NCI-H2196 (cell line): ENCODE measurements around the gene NDUFB10.
"Not testable (repeated sequence)": the region's sequence is repeated elsewhere in the genome, so short reads cannot be mapped to it uniquely, and the experiment has no call there.

Source experiments
- DNase-seq: peaks from one replicate; lab custom pipeline; 2025; ENCODE audit not compliant: unreplicated experiment; lab: John Stamatoyannopoulos, UW

The NDUFB10 gene

DNA sequence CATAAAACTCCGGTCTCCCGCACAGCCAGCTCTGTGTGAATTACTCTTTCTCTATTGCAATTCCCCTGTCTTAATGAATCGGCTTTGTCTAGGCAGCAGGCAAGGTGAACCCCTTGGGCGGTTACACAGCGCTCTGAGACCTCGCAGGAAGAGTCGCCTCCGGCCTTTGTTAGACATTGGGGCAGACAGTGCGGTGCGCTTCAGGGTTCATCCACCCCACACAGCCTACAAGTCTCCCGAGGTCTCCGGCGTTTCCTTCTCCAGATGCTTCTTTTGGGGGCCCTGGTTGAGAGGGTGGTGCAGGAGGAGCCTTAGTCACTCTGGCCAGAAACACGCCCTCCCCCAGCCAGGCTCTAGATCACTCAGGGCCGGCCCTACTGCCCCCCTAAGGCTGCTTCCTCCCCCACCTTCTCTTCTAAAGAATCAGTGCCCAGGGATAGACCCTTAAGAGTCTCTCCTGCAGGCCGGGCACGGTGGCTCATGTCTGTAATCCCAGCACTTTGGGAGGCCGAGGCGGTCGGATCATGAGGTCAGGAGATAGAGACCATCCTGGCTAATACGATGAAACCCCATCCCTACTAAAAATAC lies 14.6 kb upstream of the NDUFB10 start:
- DNase-seq: no peak

DNA sequence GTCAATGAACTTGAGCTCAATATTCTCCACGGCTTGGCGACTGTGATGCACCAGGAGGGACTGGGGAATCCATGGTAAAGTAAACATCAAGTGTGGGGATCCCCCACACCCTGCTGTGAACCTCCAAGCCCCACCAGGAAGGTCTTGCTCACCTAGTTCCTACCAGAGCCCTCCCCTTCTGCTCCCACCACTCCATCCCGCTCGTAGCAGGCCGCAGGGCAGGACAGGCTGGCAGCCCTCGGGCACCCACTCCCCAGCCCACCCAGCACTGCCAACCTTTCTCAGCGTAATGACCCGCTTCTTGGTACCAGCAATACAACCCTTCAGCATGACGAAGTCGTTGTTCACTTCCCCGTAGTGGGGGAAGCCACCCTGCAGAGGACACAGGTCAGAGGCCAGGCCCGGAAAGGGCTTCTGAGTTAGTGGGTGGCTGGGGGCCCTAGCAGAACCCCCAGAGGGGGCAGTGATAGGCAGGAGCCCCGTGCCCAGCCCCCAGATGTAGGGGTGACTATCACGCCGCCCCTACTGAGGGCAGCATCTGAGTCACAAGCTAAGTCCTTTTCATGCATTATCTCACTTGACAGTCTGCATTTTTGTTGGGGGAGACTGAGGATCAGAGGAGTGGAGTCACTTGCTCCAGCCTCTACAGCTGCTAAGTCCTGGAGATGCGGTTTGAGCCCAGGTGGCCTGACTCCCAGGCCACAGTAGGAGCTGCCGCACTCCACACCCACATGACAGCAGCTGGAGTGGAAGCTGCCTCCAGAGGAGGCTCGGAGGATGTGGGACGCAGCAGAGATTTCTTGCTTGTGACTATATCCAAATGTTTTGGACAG lies 13.6 kb upstream of the NDUFB10 start:
- DNase-seq: no peak

DNA sequence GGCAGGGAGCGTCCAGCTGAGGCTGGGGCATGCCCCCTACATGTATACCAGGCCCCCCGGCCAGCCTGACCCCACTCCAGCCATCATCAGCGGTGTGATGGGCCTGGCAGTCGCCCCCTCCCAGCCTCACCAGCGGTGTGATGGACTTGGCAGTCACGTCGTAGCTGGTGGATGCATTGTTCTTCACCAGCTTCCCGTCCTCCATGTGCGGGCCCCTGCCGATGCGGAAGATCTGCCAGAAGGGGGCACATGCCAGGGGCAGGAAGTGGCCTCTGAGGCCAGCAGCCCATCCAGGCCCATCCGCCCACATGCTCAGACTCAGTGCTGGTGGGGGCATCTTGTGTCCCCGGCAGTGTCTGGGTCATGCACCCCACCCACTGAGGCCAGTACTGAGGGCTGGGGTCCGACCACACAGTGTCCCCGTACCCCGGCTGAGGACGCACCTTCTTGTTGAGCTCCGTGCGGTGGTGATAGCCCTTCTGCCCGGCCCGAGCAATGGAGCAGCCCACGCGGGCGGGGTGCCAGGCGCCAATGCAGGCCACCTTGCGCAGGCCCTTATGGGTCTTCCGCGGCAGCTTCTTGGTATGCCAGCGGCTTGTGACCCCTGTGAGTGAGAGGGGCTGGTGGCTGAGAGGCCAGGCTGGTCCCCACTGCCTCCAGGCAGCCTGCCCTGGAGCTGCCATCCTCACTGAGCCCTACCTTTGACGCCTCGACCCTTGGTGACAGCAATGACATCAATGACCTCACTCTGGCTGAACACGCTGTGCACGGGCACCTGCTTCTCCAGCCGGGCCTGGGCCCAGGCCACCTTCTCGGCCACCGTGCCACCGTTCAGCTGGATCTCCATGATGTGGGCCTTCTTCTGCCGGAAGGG lies 12.6 kb upstream of the NDUFB10 start:
- DNase-seq: no peak

DNA sequence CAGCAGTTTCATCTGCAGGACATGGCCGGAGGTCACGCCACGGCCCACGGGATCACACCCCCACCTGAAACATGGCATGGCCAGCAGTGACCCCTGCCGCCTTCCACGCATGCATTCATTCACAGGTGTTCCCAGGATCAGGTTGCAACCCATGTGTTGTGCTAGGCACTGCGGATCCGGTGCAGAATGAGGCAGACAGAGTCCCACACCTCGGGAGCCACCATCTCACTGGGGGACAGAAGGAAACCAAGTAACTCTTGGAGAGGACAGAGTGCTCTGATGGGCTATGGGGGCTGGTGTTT lies 12.0 kb upstream of the NDUFB10 start:
- DNase-seq: no peak

DNA sequence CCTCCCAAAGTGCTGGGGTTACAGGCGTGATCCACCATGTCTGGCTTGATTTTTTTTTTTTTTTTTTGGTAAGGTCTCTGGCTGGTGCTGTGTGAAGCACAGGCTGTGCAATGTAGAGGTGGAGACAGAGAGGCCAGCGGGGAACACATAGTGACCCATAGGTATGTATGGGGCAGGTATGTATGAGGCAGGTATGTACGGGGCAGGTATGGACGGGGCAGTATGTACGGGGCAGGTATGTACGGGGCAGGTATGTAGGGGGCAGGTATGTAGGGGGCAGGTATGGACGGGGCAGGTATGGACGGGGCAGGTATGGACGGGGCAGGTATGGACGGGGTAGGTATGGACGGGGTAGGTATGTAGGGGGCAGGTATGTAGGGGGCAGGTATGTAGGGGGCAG lies 9.8 kb upstream of the NDUFB10 start:
- DNase-seq: no peak

DNA sequence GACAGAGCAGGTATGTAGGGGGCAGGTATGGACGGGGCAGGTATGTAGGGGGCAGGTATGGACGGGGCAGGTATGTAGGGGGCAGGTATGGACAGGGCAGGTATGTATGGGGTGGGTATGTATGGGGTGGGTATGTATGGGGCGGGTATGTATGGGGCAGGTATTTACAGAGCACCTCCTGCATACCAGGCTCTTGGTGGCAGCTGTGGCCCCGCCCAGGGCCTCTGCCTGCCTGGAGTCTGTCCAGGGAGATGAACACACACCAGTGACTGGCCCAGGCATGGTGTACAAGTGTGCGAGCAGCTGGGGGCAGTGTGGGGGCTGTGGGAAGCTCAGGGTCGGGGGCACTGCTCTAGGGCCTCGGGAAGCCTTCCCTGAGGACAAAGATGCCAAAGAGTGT lies 9.3 kb upstream of the NDUFB10 start:
- no peak for DNase-seq

DNA sequence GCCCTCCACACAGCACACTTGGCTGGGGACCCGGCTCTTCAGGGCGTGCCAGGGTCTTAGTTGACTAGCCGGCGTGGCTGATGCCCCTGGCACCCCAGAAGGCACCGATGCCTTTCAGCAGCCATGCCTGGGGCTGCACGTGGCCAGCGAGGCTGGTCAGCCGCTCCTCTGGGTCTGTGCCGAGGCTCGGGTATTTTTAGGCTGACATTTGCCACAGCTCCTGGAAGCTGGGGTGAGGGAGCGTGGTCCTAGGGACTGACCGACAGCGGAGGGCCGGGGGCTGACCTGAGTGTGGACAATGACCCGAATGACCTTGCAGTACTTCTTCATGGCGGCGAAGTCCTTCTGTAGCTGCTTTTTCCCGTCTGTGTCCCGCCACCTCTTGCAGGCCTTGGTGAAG lies 8.8 kb upstream of the NDUFB10 start:
- DNase-seq: no peak

DNA sequence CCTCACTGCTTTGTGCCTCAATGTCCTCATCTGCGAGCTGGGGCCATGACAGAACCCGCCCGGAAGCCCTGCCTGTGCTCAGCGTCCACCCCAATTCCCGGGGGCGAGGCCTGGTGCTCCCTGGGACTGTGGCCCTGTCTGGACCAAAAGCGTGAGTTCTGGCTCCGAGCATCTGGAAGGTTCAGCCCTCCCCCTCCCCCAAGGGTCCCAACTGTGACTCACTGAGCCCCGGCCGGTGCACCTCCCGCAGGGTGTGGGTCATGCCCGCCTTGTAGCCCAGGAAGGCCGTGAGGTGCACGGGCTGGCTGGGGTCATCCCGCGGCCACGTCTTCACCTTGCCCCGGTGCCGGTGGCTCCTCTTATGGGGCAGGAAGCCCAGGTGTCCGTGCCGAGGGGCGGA lies 5.6 kb upstream of the NDUFB10 start:
- no peak for DNase-seq

DNA sequence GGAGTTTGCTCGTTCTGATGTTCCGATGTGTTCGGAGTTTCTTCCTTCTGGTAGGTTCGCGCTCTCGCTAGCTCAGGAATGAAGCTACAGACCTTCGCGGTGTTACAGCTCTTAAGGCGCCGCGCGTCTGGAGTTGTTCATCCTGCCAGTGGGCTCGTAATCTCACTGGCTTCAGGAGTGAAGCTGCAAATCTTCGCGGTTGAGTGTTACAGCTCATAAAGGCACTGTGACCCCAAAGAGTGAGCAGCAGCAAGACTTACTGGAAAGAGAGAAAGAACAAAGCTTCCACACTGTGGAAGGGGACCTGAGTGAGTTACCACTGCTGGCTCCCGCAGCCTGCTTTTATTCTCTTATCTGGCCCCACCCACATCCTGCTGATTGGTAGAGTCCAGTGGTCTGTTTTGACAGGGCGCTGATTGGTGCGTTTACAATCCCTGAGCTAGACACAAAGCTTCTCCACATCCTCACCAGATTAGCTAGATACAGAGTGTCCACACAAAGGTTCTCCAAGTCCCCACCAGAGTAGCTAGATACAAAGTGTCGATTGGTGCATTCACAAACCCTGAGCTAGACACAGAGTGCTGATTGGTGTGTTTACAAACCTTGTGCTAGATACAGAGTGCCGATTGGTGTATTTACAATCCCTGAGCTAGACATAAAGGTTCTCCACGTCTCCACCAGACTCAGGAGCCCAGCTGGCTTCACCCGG lies 1.8 kb upstream of the NDUFB10 start:
- DNase-seq: not testable (repeated sequence)

DNA sequence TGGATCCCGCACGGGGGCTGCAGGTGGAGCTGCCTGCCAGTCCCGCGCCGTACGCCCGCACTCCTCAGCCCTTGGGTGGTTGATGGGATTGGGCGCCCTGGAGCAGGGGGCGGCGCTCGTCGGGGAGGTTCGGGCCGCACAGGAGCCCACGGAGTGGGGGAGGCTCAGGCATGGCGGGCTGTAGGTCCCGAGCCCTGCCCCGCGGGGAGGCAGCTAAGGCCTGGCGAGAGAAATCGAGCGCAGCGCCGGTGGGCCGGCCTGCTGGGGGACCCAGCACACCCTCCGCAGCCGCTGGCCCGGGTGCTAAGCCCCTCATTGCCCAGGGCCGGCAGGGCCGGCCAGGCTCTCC lies 1.2 kb upstream of the NDUFB10 start:
- not testable (repeated sequence) for DNase-seq

DNA sequence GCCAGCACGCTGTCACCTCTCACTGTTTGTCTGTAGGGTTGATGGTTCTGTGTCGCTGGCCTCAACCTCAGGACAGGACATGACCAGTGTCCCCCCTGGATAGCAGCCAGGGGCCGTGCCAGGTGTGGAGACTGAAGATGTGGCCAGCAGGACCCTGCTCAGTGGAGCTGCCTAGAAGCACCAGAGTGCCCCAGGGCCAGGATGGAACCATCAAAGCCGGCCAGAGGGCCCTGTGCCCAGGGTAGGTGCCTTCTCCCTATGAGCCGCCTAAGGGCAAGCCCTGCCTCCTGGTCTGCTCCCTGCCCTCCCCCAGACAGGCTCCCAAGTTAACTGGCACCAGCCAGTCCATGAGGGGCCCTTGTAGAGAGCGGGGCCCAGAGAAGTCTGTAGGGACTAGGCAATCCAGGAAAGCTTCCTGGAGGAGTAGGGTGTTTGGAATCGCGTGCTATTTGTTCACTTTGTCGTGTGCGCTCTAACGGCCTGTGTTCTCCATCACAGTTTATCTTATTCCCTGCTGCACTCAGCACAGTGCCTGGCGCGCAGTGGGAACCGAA lies 546 bp upstream of the NDUFB10 start:
- DNase-seq: no peak

DNA sequence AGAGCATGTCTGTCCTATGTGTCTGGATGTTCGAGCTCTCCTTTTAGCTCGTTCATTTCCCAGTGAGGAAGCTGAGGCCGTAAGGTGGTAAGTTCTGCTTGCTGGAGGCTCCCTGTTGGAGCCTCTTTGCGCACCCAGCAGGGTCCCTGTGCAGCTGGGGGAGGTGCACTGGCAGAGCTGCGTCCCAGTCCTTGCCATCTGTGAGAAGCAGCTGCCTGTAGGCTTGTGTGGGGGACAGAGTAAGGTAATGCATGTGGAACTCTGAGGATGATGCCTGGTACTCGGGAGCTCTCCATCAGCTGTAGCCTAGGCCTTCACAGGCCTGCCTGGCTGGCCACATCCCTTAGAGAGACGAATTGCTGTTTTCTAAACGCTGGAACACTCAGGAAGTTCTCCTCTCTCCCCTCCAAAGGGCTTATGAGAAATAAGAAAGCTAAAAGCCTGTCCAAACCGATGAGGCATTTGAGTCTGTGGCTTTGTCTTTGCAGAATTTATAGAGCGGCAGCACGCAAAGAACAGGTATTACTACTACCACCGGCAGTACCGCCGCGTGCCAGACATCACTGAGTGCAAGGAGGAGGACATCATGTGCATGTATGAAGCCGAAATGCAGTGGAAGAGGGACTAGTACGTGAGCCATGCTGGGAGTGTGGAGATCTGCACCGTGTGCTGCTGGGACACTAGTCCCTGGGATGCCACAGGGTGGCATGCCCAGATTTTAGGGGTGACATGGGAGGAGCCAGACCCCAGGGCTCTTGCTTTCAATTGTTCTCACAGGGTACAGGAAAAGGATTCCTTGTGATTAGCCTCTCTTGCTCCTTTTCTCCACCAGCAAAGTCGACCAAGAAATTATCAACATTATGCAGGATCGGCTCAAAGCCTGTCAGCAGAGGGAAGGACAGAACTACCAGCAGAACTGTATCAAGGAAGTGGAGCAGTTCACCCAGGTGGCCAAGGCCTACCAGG lies 1.6 kb downstream of the NDUFB10 start:
- no peak for DNase-seq

DNA sequence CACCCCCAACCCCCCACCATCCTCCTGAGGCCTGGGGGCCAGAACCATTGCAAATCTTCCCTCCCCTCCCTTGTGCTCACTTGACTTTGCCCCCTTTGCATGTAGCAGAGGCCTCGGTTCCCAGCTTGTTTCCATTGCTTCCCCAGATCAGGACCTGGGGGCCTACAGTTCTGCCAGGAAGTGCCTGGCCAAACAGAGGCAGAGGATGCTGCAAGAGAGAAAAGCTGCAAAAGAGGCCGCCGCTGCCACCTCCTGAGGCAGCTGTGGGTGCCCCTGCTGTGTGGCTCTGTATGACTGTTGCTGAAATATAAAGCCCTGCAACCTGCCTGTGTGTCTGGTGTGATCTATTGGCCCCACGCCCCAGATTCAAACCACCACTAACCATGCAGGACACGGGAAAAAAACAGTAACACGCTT lies 2.3 kb downstream of the NDUFB10 start:
- DNase-seq: no peak

DNA sequence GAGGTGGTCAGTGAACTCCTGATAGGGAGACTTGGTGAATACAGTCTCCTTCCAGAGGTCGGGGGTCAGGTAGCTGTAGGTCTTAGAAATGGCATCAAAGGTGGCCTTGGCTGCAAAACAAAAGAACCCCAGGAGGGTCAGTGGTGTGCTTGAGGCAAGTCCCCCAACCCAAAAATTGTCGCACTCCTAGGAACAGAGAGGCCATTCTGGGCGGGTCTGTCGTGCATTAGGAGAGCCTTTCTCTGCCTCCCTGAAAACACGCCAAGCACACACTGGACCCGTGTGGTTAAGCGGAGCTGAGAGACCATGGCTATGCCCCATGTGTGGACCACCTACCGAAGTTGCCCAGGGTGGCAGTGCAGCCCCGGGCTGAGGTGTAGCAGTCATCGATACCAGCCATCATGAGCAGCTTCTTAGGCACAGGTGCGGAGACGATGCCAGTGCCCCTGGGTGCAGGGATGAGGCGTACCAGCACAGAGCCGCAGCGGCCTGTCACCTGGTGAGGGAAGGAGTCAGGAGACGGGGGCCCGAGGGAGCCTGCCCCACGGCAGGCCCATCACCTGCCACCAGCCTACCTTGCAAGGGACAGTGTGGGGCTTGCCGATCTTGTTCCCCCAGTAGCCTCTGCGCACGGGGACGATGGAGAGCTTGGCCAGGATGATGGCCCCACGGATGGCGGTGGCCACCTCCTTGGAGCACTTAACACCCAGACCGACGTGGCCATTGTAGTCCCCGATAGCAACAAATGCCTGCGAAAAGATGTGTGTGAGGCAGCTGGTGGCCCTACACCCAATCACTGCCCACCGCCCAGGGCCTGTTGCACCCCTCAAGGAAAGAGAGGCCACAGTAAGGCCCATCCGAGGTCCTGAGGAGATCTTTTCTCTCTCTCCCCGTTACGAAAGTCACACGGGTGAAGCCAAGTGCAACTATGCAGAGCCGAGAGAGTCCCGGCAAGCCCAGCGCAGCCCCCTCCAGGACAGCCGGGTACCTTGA lies 3.1 kb downstream of the NDUFB10 start:
- not testable (repeated sequence) for DNase-seq

DNA sequence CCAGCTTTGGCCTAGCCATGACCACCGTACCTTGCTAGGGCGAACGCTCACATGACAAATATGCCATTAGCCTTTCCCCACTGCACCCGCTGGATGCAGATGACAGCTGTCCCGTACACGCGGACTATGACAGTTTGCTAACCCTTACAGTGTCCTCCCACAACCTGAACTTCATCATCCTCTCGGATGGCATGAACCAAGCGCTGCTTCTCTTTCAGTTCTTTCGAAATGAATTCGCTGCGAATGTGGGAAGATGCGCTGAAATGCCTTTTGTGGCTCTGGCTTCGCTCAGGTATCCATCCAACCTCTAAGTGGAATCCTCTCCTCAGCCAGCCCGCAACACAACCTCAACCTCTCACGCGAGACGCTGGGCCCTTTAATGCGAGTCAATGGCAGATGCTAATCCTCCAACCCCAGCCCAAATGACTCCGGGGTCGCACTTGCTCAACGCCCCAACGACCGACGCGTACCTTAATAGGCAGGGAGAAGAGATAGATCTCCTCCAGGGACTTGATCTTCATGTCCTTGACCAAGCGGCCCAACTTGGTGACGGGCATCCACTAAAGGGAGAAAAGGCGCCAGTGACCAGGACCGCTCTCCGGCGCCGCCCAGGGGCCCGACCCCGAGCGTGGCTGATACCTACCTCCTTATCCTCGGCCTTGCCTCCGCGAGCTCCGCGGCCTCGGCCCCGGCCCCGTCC lies 4.6 kb downstream of the NDUFB10 start:
- DNase-seq: peak; percentile 35

DNA sequence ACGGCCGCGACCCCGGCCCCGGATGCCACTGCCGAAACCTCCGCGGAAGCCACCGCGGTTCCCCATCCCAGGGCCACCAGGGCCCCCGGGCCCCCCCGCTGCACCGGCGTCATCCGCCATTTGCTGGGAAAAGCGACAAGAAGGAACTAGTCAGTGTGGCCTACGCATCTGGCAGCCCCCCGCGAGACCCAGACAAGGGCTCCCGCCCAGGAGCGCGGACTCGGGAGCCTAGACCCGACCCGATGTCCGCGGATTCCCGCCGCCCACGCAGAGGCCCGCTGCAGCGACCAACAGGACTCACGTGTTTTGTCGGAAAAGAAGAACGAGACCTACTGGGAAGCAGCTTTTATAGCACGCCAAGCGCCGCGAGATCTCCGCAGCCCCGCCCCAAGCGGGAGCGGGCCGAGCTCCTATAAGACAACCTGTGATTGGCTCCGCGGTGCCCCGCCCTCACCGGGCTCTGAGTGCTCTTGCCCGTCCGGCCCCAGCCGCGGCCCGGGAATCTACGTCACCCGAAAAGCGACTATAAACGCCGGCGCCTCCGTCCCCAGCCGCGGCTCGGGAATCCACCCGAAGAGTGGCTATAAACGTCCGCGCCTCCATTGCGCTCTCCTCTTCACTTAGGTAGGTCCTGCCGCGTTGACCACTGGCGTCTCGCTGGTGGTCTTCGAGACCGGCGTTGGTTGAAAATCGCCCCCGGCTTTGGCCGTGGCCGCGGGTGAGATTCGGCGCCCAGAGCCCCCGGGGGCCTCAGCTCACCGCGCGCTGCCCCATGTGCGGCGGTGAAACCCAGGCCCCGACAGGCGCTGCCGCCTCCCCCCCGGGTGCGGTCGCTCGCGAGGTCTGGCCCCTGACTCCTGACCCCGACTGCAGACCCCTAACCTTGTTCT lies 5.4 kb downstream of the NDUFB10 start, which contains the start of gene RPS2:
TSS of gene RPS2 (minus strand) at position 321 of the 890 bp plus-strand sequence. CDS start at position 120, 201 bp downstream.
- DNase-seq: peak; percentile 98

DNA sequence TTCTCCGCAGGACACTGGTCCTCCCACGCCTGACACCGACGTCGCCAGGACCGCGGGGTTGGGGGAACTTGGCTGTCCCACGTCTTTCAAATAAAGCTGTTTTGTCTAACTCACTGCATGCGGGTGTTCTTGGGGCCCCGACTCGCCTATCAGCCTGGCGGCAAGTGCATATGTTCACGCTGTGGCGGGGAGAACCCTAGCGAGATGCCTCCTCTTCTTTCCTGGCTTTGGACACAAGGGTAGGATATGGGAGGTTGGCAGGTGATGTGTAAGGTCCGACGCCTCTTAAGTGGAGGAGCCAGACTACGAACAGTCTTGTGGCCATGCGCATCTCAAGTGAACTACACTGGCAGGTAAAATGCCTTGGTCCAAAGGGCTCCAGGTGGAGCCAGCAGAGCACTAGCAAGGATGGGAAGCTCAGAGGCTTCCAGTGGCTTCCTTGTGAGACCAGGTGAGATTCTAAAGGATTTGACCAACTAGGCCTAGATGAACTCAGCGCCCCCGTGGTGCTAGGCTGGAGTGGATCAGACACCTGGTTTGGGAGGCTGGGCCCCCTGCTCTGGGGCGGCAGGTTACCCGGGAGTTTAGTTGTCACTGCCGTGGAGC lies 6.2 kb downstream of the NDUFB10 start:
- DNase-seq: no peak
